Glutamatergic neuron (in vitro differentiated cells): ENCODE data around the gene MRPL10. TPM values are rescaled to one million over a fixed set of nuclear protein-coding genes. Genes with fewer than 3 reads are reported as not detected.

Experiments used
- DNase-seq: peaks from one replicate; pipeline ENCODE4 v3.0.0; 2022
- H3K27ac Mint-ChIP-seq: one replicate; pipeline ENCODE4 v1.8.0; 2020; ENCODE audit warnings: mild to moderate bottlenecking, mixed read lengths, inconsistent platforms; ENCODE audit not compliant: unreplicated experiment
- H3K27me3 Mint-ChIP-seq: one replicate; pipeline ENCODE4 v1.8.0; 2020; ENCODE audit warnings: mild to moderate bottlenecking, moderate library complexity, mixed read lengths, inconsistent platforms; ENCODE audit not compliant: unreplicated experiment
- H3K36me3 Mint-ChIP-seq: one replicate; pipeline ENCODE4 v1.8.0; 2020; ENCODE audit warnings: mild to moderate bottlenecking, mixed read lengths, inconsistent platforms; ENCODE audit not compliant: unreplicated experiment
- H3K4me1 Mint-ChIP-seq: one replicate; pipeline ENCODE4 v1.8.0; 2020; ENCODE audit warnings: mild to moderate bottlenecking, low read depth, mixed read lengths, inconsistent platforms; ENCODE audit not compliant: unreplicated experiment
- H3K4me3 Mint-ChIP-seq: one replicate; pipeline ENCODE4 v1.8.0; 2020; ENCODE audit warnings: mild to moderate bottlenecking, mixed read lengths, inconsistent platforms; ENCODE audit not compliant: unreplicated experiment
- H3K9me3 Mint-ChIP-seq: one replicate; pipeline ENCODE4 v1.8.0; 2020; ENCODE audit warnings: mild to moderate bottlenecking, moderate library complexity, mixed read lengths, inconsistent platforms; ENCODE audit not compliant: unreplicated experiment
- total RNA-seq: library from RNA; stranded (reverse); fragmentation: NEBNext Ultra II Directional; extraction: Animal tissue kit (Norgen Biotek cat#: 25700); gene quantifications from one replicate; pipeline ENCODE4 v1.2.1, GENCODE V29; 2021; ENCODE audit not compliant: unreplicated experiment
- TF ChIP-seq, protein P1 (sequence below): fragments of 200-600 bp; sonication (generic); IDR thresholded peaks from one replicate; pipeline ENCODE4 v1.5.0; 2021; ENCODE audit not compliant: partially characterized antibody, unreplicated experiment

MRPL10 gene
- total RNA-seq, 1 donor from 2014 or later = 38.7 TPM

DNA sequence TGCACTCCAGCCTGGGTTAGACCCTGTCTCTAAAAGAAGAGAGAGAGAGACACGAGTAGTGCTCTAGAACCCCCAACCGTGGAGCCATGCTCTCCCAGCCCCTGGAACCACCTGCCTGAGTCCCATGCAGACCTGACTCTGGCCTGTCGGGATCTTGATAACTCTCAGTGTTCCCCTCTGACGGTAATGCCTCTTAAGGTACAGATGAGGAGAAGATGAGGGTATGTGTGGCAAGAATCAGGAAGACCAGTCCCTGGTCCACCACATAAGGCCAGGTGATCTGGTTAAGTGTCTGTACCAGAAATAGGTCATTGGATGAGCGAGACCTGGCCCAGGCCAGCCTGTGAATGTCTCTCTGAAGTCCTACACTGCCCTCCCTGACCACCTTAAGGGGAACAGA, 28.1 kb downstream of the MRPL10 start:
- Mint-ChIP-seq H3K36me3 (no peaks in the 10 kb centered on the region), H3K27ac (no peak overlapping the region), H3K4me3 (no peak overlapping the region), H3K9me3 (peaks cover 2% of the 10 kb centered on the region), H3K27me3 (peaks cover 5% of the 10 kb centered on the region), H3K4me1 (no peaks in the 10 kb centered on the region)
- DNase-seq = no peak
- TF ChIP-seq, protein P1, sequence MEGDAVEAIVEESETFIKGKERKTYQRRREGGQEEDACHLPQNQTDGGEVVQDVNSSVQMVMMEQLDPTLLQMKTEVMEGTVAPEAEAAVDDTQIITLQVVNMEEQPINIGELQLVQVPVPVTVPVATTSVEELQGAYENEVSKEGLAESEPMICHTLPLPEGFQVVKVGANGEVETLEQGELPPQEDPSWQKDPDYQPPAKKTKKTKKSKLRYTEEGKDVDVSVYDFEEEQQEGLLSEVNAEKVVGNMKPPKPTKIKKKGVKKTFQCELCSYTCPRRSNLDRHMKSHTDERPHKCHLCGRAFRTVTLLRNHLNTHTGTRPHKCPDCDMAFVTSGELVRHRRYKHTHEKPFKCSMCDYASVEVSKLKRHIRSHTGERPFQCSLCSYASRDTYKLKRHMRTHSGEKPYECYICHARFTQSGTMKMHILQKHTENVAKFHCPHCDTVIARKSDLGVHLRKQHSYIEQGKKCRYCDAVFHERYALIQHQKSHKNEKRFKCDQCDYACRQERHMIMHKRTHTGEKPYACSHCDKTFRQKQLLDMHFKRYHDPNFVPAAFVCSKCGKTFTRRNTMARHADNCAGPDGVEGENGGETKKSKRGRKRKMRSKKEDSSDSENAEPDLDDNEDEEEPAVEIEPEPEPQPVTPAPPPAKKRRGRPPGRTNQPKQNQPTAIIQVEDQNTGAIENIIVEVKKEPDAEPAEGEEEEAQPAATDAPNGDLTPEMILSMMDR = no peak

DNA sequence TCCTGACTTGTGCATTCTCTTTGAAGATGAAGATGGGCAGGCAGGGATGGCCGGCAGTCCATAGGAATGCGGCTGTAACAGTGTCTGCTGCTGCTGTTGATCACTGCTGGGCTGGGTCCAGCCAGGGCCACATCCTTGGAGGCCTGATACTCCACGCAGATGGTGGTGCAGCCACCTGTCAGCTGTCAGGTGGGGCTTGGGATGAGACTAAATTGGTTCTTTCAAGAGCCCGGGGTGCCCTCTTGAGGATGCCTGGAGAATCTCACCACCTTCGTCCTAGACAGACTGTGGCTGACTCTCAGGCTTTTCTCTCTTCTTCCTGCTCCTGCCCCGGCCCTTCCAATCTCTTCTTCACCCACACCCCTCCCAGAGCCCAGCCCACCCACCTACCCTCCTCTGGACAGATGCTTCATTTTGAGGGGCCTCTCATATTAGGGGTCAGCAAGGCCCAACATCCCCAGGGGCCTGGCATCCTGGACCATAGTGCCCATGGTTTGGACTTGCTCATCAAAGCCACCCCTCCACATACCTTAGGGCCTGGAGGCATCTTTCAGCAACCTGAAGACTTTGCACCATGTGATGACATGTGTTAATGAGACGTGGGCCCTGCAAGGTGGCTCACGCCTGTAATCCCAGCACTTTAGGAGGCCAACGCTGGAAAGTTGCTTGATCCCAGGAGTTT, 28.9 kb downstream of the MRPL10 start:
- no peaks in the 10 kb centered on the region for H3K4me1 Mint-ChIP-seq
- no peak overlapping the region for H3K4me3 Mint-ChIP-seq
- peaks cover 2% of the 10 kb centered on the region for H3K9me3 Mint-ChIP-seq
- no peaks in the 10 kb centered on the region for H3K36me3 Mint-ChIP-seq
- TF ChIP-seq, protein P1 = peak; percentile 56
- DNase-seq = peak; percentile 70
- H3K27me3 Mint-ChIP-seq = peaks cover 5% of the 10 kb centered on the region
- no peak overlapping the region for H3K27ac Mint-ChIP-seq

DNA sequence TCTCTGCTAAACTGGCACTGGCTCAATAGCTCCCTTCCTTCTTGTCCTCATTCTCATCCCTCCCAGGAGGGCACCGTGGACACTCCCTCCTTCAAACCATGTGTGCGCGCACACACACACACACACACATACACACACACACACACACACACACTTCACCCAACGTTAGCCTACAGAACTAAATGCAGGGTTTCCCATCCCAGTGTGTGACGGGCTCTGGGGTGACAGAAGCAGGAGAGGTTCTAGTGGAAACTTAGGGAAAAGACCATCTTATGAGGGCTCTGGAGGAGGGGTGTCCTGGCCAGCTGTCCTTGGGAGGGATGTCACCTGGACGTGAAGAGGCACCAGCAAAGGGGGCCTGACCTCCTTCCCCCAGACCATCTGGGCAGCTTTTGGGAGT, 29.4 kb downstream of the MRPL10 start:
- Mint-ChIP-seq H3K4me1 (no peaks in the 10 kb centered on the region), H3K27me3 (peaks cover 3% of the 10 kb centered on the region), H3K4me3 (no peak overlapping the region), H3K9me3 (peaks cover 2% of the 10 kb centered on the region), H3K36me3 (no peaks in the 10 kb centered on the region), H3K27ac (no peak overlapping the region)
- TF ChIP-seq, protein P1 = no peak
- no peak for DNase-seq

DNA sequence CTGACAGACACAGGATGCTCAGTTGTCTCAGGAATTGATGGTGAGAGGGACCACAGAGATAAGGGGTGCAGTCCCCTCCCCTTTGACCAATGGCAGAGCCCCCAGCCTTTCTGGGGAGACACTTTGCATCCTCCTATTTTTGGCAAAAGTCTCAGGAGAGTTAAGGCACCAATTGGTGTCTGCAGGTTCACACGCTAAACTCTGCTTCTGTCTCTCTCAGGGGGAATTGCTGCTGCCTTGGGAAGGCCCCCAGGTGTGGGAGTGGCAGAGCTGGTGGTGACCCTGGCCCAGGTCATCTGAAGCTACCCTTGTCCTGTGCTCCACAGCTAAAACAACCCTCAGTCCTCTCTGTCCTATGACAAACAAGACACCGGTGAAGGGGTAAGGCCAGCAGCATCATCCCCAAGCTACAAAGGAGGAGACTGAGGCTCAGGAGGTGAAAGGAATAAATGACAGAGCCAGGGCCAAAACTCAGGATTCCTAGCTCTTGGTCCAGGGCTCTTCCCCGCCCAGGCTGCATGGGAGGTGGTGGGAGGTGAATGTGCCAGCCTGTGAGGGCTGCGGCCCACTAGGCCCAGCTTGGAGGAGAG, 30.1 kb downstream of the MRPL10 start:
- Mint-ChIP-seq H3K36me3 (no peaks in the 10 kb centered on the region), H3K27me3 (peaks cover 3% of the 10 kb centered on the region), H3K27ac (no peak overlapping the region), H3K4me1 (no peaks in the 10 kb centered on the region), H3K9me3 (peaks cover 2% of the 10 kb centered on the region), H3K4me3 (no peak overlapping the region)
- DNase-seq = no peak
- TF ChIP-seq, protein P1 = no peak

DNA sequence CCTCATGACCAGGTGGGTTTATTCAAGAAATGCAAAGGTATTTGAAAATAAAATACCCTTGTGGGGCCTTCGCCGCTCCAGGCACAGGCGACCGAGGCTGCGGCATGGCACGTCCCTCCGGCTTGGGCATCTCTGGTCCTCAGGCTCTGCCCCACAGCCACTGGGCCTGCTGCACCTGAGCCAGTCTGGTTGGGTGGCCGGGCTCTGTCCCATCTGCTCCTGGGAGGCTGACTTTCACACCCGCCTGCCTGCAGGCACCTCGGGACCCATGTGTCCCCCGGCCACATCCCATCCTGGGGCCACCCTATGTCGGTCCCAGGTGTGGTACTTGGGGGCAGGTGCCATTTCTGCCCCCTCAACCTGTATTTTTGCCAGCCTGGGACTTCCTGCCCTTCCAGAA, 30.7 kb downstream of the MRPL10 start:
- Mint-ChIP-seq H3K4me3 (no peak overlapping the region), H3K27ac (no peak overlapping the region), H3K36me3 (no peaks in the 10 kb centered on the region), H3K4me1 (no peaks in the 10 kb centered on the region), H3K27me3 (peaks cover 3% of the 10 kb centered on the region), H3K9me3 (no peaks in the 10 kb centered on the region)
- no peak for DNase-seq
- TF ChIP-seq, protein P1 = no peak
